ENCODE measurements around the gene PLB1. TPM values are rescaled to one million over a fixed set of nuclear protein-coding genes. Genes with fewer than 3 reads are reported as not detected.

Gene PLB1
- total RNA-seq, 2 donors from 2014 or later, result 19.2 to 29.6 TPM

GRCh38 chr2:28610583-28611201 lies 114.8 kb downstream of the PLB1 start:
- Histone ChIP-seq H3K4me3 (peak overlapping the region; percentile 7), H3K27ac (peak overlapping the region; percentile 80 to 87), H3K9me3 (no peaks in the 10 kb centered on the region), H3K27me3 (replicated peaks; ENCODE audit: insufficient read depth) (no peaks in the 10 kb centered on the region), H3K4me1 (ENCODE audit: control insufficient read depth in 1 of 2, low read depth in 2 of 2) (peaks cover 10 to 84% of the 10 kb centered on the region in 2 donors), H3K36me3 (no peaks in the 10 kb centered on the region)
- DNase-seq (ENCODE audit: low spot score) (peak; percentile 90), ATAC-seq (ENCODE audit: insufficient number of reproducible peaks, low FRiP score, low read depth) (peak; percentile 74)
- TF ChIP-seq CTCF (IDR thresholded peaks at IDR 0.05), result no peak

- Histone ChIP-seq H3K4me3 (no peak overlapping the region), H3K36me3 (no peaks in the 10 kb centered on the region), H3K9me3 (no peaks in the 10 kb centered on the region), H3K27ac (peak overlapping the region; percentile 80 to 85), H3K4me1 (ENCODE audit: control insufficient read depth in 1 of 2, low read depth in 2 of 2) (peaks cover 7 to 74% of the 10 kb centered on the region in 2 donors), H3K27me3 (replicated peaks; ENCODE audit: insufficient read depth) (no peaks in the 10 kb centered on the region)
- ATAC-seq (ENCODE audit: insufficient number of reproducible peaks, low FRiP score, low read depth), result no peak
- no peak for TF ChIP-seq CTCF (IDR thresholded peaks at IDR 0.05)
- DNase-seq (ENCODE audit: low spot score), result no peak
Observed at GRCh38 chr2:28612131-28612812, 116.4 kb downstream of the PLB1 start.

- no peak for TF ChIP-seq CTCF (IDR thresholded peaks at IDR 0.05)
- no peak overlapping the region for H3K4me3 ChIP-seq
- H3K9me3 ChIP-seq, result no peaks in the 10 kb centered on the region
- H3K27me3 ChIP-seq (replicated peaks; ENCODE audit: insufficient read depth), result no peaks in the 10 kb centered on the region
- H3K36me3 ChIP-seq, result no peaks in the 10 kb centered on the region
- DNase-seq (ENCODE audit: low spot score), result no peak
- no peak overlapping the region for H3K27ac ChIP-seq
- peaks cover 14 to 74% of the 10 kb centered on the region in 2 donors for H3K4me1 ChIP-seq (ENCODE audit: control insufficient read depth in 1 of 2, low read depth in 2 of 2)
- no peak for ATAC-seq (ENCODE audit: insufficient number of reproducible peaks, low FRiP score, low read depth)
Observed at GRCh38 chr2:28613186-28613585, 117.3 kb downstream of the PLB1 start.

GRCh38 chr2:28613633-28614501 lies 118.0 kb downstream of the PLB1 start:
- H3K27me3 ChIP-seq (replicated peaks; ENCODE audit: insufficient read depth), result no peaks in the 10 kb centered on the region
- H3K9me3 ChIP-seq, result no peaks in the 10 kb centered on the region
- ATAC-seq (ENCODE audit: insufficient number of reproducible peaks, low FRiP score, low read depth) (no peak), DNase-seq (ENCODE audit: low spot score) (no peak)
- H3K4me1 ChIP-seq (ENCODE audit: control insufficient read depth in 1 of 2, low read depth in 2 of 2), result peaks cover 11 to 74% of the 10 kb centered on the region in 2 donors
- no peaks in the 10 kb centered on the region for H3K36me3 ChIP-seq
- H3K27ac ChIP-seq, result no peak overlapping the region
- TF ChIP-seq CTCF (IDR thresholded peaks at IDR 0.05), result no peak
- no peak overlapping the region for H3K4me3 ChIP-seq

- H3K27ac ChIP-seq, result no peak overlapping the region
- ATAC-seq (ENCODE audit: insufficient number of reproducible peaks, low FRiP score, low read depth), result no peak
- H3K9me3 ChIP-seq, result no peaks in the 10 kb centered on the region
- H3K36me3 ChIP-seq, result no peaks in the 10 kb centered on the region
- H3K4me3 ChIP-seq, result no peak overlapping the region
- H3K4me1 ChIP-seq (ENCODE audit: control insufficient read depth in 1 of 2, low read depth in 2 of 2), result peaks cover 16 to 79% of the 10 kb centered on the region in 2 donors
- H3K27me3 ChIP-seq (replicated peaks; ENCODE audit: insufficient read depth), result no peaks in the 10 kb centered on the region
- no peak for DNase-seq (ENCODE audit: low spot score)
- TF ChIP-seq CTCF (IDR thresholded peaks at IDR 0.05), result no peak
Observed at GRCh38 chr2:28615706-28616105, 119.8 kb downstream of the PLB1 start.

Data from thoracic aorta (tissue), 2 donors.